Activated CD4-positive, alpha-beta T cell treated with anti-CD3 and anti-CD28 coated beads for 4 hours (primary cell): ENCODE measurements around the gene CPXM1.
"Not testable (repeated sequence)": the region's sequence is repeated elsewhere in the genome, so short reads cannot be mapped to it uniquely, and the experiment has no call there.

ENCODE experiments used
- DNase-seq, 2 donors: peaks; one replicate each; pipeline ENCODE4 v3.0.0-alpha.2; 2020

The CPXM1 gene

GRCh38 chr20:2799688-2800520, 523 bp downstream of the CPXM1 start:
- DNase-seq = no peak

- no peak for DNase-seq
Measured at GRCh38 chr20:2799271-2799670, 1.2 kb downstream of the CPXM1 start.

GRCh38 chr20:2798814-2799213, 1.6 kb downstream of the CPXM1 start:
- DNase-seq = no peak

DNA sequence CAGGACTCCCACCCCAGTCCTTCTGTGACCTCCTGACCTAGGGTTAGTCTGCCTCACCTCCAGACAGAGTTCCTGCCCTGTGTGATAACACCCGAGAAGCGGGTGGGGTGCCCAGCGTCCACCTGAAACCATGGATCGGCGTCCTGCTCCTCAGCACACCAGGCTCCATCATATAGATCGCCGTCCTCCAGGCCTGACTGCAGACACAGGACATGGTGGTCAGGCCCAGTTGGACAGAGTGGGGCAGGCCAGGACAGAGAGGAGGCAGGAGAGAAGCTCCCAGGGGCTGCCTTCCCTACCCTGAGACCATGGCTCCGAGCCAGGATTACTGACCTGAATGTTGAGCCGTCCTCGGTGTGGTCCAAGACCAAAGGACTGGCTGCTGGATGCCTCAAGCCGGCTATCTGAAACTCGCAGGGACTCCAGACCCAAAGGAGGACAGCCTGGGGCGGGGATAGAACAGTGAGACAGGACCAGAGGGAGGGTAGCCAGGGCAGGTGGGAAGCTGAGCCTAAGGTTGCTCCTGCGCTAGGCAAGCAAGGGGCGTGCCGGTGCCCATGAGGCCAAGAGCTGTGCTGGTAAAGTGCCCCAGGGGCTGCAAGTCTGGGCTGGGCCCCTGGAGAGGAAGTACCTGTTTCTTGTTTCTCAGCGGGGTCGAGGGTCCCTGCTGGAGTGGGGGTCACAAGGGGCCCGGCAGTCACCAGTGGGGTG, 2.2 kb downstream of the CPXM1 start:
- no peak for DNase-seq

- no peak for DNase-seq
Measured at GRCh38 chr20:2797136-2797983, 3.1 kb downstream of the CPXM1 start.

DNA sequence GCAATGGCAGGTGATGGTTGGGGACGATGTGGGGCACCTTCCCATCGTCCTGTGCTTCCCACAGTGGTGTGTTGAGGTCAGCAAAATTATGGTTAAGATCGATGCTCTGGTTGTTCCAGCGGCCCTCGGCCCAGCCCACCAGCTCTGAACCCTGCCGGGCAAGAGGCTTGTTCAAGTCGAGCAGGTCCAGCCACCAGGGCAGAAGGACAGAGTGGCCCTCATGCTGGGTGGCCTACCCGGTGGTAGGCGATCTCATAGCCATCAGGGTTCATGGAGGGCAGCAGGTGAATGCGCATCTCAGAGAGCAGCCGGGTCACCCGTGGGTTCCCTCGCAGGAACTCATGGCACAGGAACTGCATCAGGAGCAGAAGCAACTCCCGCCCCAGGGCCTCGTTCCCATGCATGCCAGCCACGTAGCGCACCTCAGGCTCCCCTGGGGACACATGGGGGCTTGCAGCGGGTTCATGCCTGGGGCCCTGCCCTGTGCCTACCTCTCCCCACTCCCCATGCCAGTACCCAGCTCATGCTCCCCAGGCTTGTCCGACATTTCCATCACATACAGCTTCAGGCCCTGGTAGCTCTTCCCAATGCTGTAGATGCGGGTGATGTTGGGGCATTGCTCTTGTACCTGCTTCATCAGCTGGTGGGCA, 4.3 kb downstream of the CPXM1 start:
- no peak for DNase-seq

- no peak for DNase-seq
Measured at GRCh38 chr20:2795451-2795850, 5.0 kb downstream of the CPXM1 start.

GRCh38 chr20:2794866-2795447, 5.5 kb downstream of the CPXM1 start:
- no peak for DNase-seq

DNA sequence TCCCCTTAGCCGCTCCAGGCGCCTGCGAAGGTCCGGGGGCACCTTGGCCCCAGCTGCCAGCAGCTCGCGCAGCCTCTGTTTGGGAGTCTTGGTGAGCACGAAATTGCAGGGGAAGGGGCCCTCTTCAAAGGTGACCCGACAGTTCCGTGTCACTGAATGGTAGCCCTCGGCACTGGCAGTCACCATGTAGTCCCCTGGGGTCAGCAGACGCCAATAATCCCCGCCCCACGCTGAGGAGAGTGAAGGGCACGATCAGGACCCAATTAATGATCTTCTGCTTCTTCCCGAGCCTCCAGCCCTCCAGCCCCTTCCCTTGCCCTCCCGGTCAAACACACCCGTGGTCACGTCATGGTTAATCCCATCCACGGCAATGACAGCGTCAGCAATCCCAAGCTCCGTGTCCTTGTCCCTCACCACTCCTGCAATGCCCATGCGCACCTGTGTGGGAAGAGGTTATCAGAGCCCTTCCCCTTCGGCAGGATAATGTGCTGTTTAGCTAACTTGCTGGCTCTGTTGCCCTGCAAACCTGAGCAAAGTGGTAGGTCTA, 6.2 kb downstream of the CPXM1 start:
- no peak for DNase-seq

GRCh38 chr20:2793471-2793870, 7.0 kb downstream of the CPXM1 start:
- DNase-seq = no peak

- DNase-seq = no peak
Measured at GRCh38 chr20:2783908-2784566, 16.4 kb downstream of the CPXM1 start.

DNA sequence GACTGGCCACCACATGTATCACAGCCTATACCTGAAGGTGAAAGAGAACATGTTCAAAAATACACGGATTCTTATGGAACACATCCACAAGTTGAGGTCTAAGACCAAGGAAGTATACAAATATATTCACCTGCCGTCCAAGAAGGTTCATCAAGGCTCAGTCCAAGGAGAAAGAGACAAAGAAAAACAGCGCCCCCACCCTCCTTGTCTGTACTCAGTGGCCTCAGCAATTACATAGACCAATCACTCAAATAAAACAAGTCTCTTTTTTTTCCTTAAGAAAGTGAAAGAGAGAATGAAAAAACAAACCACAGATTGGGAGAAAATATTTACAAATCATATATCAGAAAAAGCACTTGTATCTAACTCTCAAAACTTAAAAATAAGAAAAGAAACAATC, 19.5 kb downstream of the CPXM1 start:
- DNase-seq = no peak

DNA sequence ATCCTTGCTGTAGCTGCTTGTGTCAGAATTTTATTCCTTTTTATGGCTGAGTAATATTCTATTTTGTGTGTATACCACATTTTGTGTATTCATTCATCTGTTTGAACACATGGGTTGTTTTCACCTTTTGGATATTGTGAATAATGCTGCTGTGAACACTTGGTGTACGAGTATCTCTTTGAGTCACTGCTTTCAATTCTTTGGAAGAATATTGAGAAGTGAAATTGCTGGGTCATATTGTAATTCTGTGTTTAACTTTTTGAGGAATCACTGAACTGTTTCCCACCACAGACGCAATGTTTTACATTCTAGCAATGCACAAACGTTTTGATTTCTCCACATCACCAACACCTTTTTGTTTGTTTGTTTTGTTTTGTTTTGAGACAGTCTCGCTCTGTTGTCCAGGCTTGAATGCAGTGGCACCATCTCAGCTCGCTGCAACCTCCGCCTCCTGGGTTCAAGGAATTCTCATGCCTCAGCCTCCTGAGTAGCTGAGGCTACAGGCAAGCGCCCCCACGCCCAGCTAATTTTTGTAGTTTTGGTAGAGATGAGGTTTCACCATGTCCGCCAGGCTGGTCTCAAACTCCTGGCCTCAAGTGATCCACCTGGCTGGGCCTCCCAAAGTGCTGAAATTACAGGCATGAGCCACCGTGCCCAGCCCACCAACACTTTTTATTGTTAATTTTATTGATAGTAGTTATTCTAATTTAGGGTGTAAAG, 21.7 kb downstream of the CPXM1 start:
- DNase-seq = no peak

DNA sequence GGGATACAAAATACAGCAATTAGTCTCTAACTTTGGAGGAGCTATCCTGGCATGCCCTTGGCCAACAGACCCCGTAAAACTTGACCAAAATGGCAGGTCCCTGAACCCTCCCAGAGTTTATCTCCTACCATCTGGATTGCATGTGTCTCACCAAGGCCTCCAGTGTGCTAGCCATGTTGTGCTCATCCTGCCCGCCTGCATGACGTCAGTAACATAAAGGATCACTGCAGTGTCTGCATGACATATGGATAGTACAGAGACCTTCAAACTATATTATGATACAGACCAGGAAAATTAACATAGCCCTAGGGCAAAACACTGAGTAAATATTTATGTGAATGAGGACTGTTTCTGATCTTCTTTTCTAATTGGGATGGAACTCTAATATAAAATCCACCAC, 25.3 kb downstream of the CPXM1 start:
- no peak for DNase-seq

DNA sequence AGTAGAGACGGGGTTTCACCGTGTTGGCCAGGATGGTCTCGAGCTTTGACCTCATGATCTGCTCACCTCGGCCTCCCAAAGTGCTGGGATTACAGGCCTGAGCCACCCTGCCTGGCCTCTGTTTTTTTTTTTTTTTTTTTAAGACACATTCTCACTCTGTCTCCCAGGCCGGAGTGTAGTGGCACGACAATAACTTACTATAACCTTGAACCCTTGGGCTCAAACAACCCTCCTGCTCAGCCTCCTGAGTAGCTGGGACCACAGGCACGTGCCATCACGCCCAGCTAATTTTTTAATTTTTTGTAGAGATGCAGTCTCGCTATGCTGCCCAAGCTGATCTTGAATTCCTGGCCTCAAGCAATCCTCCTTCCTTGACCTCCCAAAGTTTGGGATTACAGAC, 26.6 kb downstream of the CPXM1 start:
- DNase-seq = no peak

DNA sequence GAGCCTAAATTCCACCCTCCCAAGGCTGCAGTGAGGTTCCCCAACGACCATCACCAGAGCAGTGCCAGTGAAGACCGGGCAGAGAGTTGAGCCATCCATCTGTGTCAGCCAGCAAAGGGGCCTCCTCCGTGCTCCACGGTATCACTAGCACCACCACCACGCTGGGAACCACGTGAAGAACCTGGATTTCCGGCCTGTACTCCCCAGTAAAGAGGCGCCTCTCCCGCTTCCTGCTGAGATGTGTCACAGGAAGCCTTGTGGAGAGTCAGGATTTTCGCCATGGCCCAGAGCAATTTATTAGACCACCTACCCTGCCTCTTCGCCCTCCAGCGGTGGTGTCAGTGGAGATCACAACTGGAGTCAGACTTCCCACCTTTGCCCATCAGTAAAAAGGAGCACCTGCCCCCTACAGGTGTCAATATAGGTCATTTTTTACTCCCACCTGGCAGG, 28.8 kb downstream of the CPXM1 start:
- no peak for DNase-seq

DNA sequence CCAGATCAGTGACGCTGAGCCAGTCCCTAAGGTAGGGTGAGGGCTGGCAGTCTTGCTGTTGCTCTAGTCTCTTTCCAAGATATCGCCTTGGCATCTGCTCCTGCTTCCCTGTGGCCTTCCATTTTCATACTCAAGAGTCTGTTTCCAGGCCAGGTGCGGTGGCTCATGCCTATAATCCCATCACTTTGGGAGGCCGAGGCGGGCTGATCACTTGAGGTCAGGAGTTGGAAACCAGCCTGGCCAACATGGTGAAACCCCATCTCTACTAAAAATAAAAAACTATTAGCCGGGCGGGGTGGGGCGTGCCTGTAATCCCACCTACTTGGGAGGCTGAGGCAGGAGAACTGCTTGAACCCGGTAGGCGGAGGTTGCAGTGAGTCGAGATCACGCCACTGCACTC, 30.3 kb downstream of the CPXM1 start:
- DNase-seq = not testable (repeated sequence)

- no peak for DNase-seq
Measured at GRCh38 chr20:2768632-2769015, 31.8 kb downstream of the CPXM1 start.

DNA sequence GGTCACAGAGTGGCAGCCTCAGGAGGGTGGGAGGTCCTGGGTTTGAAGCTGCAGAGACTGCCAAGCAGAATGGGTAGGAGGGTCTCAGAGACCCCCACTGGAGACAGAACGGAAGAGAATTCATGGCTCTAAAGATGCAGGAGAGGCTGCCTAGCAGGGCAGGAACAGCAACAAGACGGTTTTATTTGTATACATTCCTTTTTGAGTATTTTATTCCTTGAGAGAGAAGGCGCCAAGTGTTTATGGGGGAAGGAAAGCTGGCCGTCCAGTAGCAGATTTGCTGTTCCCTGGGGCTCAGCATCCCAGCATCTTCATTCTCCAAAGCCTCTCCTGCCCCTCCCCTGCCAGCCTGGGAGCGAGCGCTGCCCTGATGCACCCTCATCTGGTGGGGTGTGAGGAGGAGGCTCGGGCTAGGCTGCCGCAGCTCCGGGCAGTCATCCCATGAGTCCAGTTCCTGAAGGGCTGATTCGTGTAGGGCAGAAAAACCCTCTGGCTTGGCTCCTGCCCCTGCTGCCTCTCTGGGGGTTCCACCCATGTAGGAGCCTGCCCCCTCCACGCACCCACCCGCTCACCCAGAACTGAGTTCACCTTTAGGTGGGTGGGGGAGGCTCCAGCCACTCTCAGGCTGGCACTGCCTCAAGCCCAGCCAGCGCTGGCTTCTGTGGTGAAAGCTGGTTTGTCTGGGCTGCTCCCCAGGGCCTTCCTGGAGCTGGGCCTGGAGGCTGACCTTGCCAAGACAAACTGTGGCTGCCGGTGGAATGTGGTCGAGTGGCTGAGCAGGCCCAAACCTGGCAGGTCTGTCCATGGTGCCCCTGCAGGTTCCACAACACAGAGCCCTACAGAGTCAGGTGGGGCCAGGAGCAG, 32.4 kb downstream of the CPXM1 start:
- DNase-seq = no peak

GRCh38 chr20:2763186-2763585, 37.2 kb downstream of the CPXM1 start:
- no peak for DNase-seq
